Left ventricle myocardium inferior (tissue), 1 donor: ENCODE data around the gene GUCY1A2. TPM values are rescaled to one million over a fixed set of nuclear protein-coding genes. Genes with fewer than 3 reads are reported as not detected.

Experiments used
- DNase-seq: peaks from one replicate; pipeline ENCODE4 v3.0.0-alpha.2; 2020
- H3K27ac ChIP-seq: fragments of 200-600 bp; replicated peaks from 2 replicates; pipeline ENCODE4 v1.8.0; 2021
- H3K27me3 ChIP-seq: fragments of 200-600 bp; 2 replicates; pipeline ENCODE4 v1.8.0; 2021; ENCODE audit warnings: low read depth
- H3K36me3 ChIP-seq: fragments of 200-600 bp; 2 replicates; pipeline ENCODE4 v1.8.0; 2021
- H3K4me1 ChIP-seq: fragments of 200-600 bp; 2 replicates; pipeline ENCODE4 v1.8.0; 2021
- H3K4me3 ChIP-seq: fragments of 200-600 bp; 2 replicates; pipeline ENCODE4 v1.8.0; 2021; ENCODE audit warnings: mild to moderate bottlenecking, moderate library complexity
- H3K9me3 ChIP-seq: fragments of 200-600 bp; replicated peaks from 2 replicates; pipeline ENCODE4 v1.8.0; 2021
- CTCF ChIP-seq: fragments of 200-600 bp; IDR thresholded peaks from 2 replicates; pipeline ENCODE4 v1.8.0; 2021; ENCODE audit warnings: antibody characterized with exemption, mild to moderate bottlenecking, borderline replicate concordance
- intact Hi-C: fragments of 100-400 bp; cut with micrococcal nuclease; formaldehyde crosslinking; loops from one replicate; pipeline ENCODE4 v1.11.0; 2022
- total RNA-seq: library from RNA; stranded (reverse); fragmentation: NEBNext Ultra II Directional; extraction: Animal tissue kit (Norgen Biotek cat#: 25700); gene quantifications from one replicate; pipeline ENCODE4 v1.2.1, GENCODE V29; 2021
- donor health status: DM: no; HTN: yes; CAD: no; lungs with severe emphysema.

The GUCY1A2 gene
- total RNA-seq, 1 donor from 2014 or later, result 10.2 TPM

- no peaks in the 10 kb centered on the region for H3K27me3 ChIP-seq
- intact Hi-C loops, result no loop called here
- TF ChIP-seq CTCF, result no peak
These were observed 160.1 kb downstream of the GUCY1A2 start for GRCh38 chr11:106858200-106858599.

GRCh38 chr11:106856566-106856965, 161.7 kb downstream of the GUCY1A2 start:
- no peak for TF ChIP-seq CTCF
- H3K4me1 ChIP-seq, result no peaks in the 10 kb centered on the region
- no peak for DNase-seq
- no peaks in the 10 kb centered on the region for H3K27me3 ChIP-seq
- peaks cover 23% of the 10 kb centered on the region for H3K9me3 ChIP-seq
- intact Hi-C loops, result no loop called here
- no peak overlapping the region for H3K27ac ChIP-seq
- no peak overlapping the region for H3K4me3 ChIP-seq
- H3K36me3 ChIP-seq, result no peaks in the 10 kb centered on the region

More at GRCh38 chr11:106858200-106858599, 160.1 kb downstream of the GUCY1A2 start:
- Histone ChIP-seq H3K4me3 (no peak overlapping the region), H3K27ac (no peak overlapping the region), H3K4me1 (no peaks in the 10 kb centered on the region), H3K36me3 (no peaks in the 10 kb centered on the region), H3K9me3 (peaks cover 8% of the 10 kb centered on the region)
- no peak for DNase-seq

DNA sequence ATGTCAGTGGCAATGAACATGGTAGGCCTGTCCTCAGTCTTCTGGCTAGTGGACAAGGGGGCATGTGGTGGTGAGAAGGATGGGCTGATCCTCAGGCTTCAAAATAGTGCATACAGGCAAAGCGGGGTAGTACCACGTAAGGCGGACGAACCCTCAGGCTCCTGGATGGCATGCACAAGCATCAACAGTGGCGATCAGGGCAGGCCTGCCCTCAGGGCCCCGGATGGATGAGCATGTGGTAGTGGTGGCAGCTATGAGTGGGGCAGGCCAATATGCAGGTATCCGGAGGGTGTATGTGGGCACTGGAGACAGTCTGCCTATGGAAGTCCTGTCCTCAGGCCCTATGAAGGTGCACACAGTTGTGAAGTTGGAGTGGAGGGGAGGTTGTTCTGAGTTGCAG, 163.8 kb downstream of the GUCY1A2 start:
- H3K36me3 ChIP-seq, result no peaks in the 10 kb centered on the region
- peaks cover 23% of the 10 kb centered on the region for H3K9me3 ChIP-seq
- intact Hi-C loops, result no loop called here
- no peak overlapping the region for H3K4me3 ChIP-seq
- H3K27me3 ChIP-seq, result no peaks in the 10 kb centered on the region
- H3K4me1 ChIP-seq, result no peaks in the 10 kb centered on the region
- DNase-seq, result no peak
- H3K27ac ChIP-seq, result no peak overlapping the region
- no peak for TF ChIP-seq CTCF

- H3K4me1 ChIP-seq, result no peaks in the 10 kb centered on the region
- no peaks in the 10 kb centered on the region for H3K27me3 ChIP-seq
- intact Hi-C loops, result no loop called here
- H3K9me3 ChIP-seq, result peaks cover 23% of the 10 kb centered on the region
- no peak overlapping the region for H3K4me3 ChIP-seq
- H3K36me3 ChIP-seq, result no peaks in the 10 kb centered on the region
- no peak for TF ChIP-seq CTCF
- no peak overlapping the region for H3K27ac ChIP-seq
- no peak for DNase-seq
These were observed 164.3 kb downstream of the GUCY1A2 start for GRCh38 chr11:106853850-106854401.

- H3K4me1 ChIP-seq, result no peaks in the 10 kb centered on the region
- no peak overlapping the region for H3K27ac ChIP-seq
- intact Hi-C loops, result no loop called here
- TF ChIP-seq CTCF, result no peak
- peaks cover 23% of the 10 kb centered on the region for H3K9me3 ChIP-seq
- H3K4me3 ChIP-seq, result no peak overlapping the region
- H3K27me3 ChIP-seq, result no peaks in the 10 kb centered on the region
- DNase-seq, result no peak
- no peaks in the 10 kb centered on the region for H3K36me3 ChIP-seq
These were observed 165.5 kb downstream of the GUCY1A2 start for GRCh38 chr11:106852779-106853178.
